Stimulated activated effector memory CD8-positive, alpha-beta T cell treated with anti-CD3 and anti-CD28 coated beads, Interleukin-12 subunit alpha, Interleukin-12 subunit beta, amount 100 ng/mL, for 72 hours (primary cell): ENCODE results near the gene MNS1.
"Not testable (repeated sequence)": the region's sequence is repeated elsewhere in the genome, so short reads cannot be mapped to it uniquely, and the experiment has no call there.

Experiments used
- ATAC-seq: fragments of 150-1000 bp; cut with Tn5 transposase; 2 replicates; pipeline ENCODE4 v1.10.0; 2021
- DNase-seq, 2 donors: peaks; one replicate each; pipeline ENCODE4 v3.0.0; 2021 to 2022; ENCODE audit warnings: low spot score in 2 of 2
- H3K27ac Mint-ChIP-seq: one replicate; pipeline ENCODE4 v1.8.0; 2022; ENCODE audit warnings: mild to moderate bottlenecking, mixed read lengths
- H3K36me3 Mint-ChIP-seq: one replicate; pipeline ENCODE4 v1.8.0; 2022; ENCODE audit warnings: mild to moderate bottlenecking, mixed read lengths
- H3K4me1 Mint-ChIP-seq: one replicate; pipeline ENCODE4 v1.8.0; 2022; ENCODE audit warnings: mixed read lengths
- H3K4me3 Mint-ChIP-seq: one replicate; pipeline ENCODE4 v1.8.0; 2022; ENCODE audit warnings: mild to moderate bottlenecking, mixed read lengths
- H3K9me3 Mint-ChIP-seq: one replicate; pipeline ENCODE4 v1.8.0; 2022; ENCODE audit warnings: mixed read lengths

Gene MNS1

GRCh38 chr15:56464893-56465520 is at the start of gene MNS1:
Gene MNS1 (minus strand): TSS chr15:56465137. CDS start chr15:56464972, 165 bp downstream.
- Mint-ChIP-seq H3K9me3 (no peaks in the 10 kb centered on the region), H3K4me3 (peak within 1 kb of the TSS; percentile 76), H3K36me3 (no peaks in the 10 kb centered on the region), H3K4me1 (peaks cover 17% of the 10 kb centered on the region), H3K27ac (no peak within 1 kb of the TSS)
- DNase-seq (peak; percentile 26 to 73), ATAC-seq (peak; percentile 98)

- no peak for DNase-seq
- H3K36me3 Mint-ChIP-seq = no peaks in the 10 kb centered on the region
- ATAC-seq = peak; percentile 66
- no peaks in the 10 kb centered on the region for H3K9me3 Mint-ChIP-seq
- H3K4me1 Mint-ChIP-seq = no peaks in the 10 kb centered on the region
- no peak overlapping the region for H3K27ac Mint-ChIP-seq
- H3K4me3 Mint-ChIP-seq = no peak overlapping the region
Measured at GRCh38 chr15:56496635-56497034, 31.7 kb upstream of the MNS1 start.

- Mint-ChIP-seq H3K27ac (no peak overlapping the region), H3K36me3 (no peaks in the 10 kb centered on the region), H3K9me3 (no peaks in the 10 kb centered on the region), H3K4me1 (no peaks in the 10 kb centered on the region), H3K4me3 (no peak overlapping the region)
- ATAC-seq (no peak), DNase-seq (no peak)
Measured at GRCh38 chr15:56495533-56495932, 30.6 kb upstream of the MNS1 start.

- Mint-ChIP-seq H3K4me3 (no peak overlapping the region), H3K4me1 (no peaks in the 10 kb centered on the region), H3K9me3 (no peaks in the 10 kb centered on the region), H3K36me3 (no peaks in the 10 kb centered on the region), H3K27ac (no peak overlapping the region)
- no peak for ATAC-seq
- DNase-seq = no peak
Measured at GRCh38 chr15:56495053-56495452, 30.1 kb upstream of the MNS1 start.

- Mint-ChIP-seq H3K4me3 (no peak overlapping the region), H3K9me3 (no peaks in the 10 kb centered on the region), H3K36me3 (no peaks in the 10 kb centered on the region), H3K4me1 (no peaks in the 10 kb centered on the region), H3K27ac (no peak overlapping the region)
- no peak for DNase-seq
- ATAC-seq = peak; percentile 35
Measured at GRCh38 chr15:56492791-56493555, 28.0 kb upstream of the MNS1 start.

- H3K27ac Mint-ChIP-seq = no peak overlapping the region
- no peaks in the 10 kb centered on the region for H3K36me3 Mint-ChIP-seq
- no peaks in the 10 kb centered on the region for H3K4me1 Mint-ChIP-seq
- DNase-seq (no peak), ATAC-seq (no peak)
- H3K4me3 Mint-ChIP-seq = no peak overlapping the region
- no peaks in the 10 kb centered on the region for H3K9me3 Mint-ChIP-seq
Measured at GRCh38 chr15:56492236-56492635, 27.3 kb upstream of the MNS1 start.

- Mint-ChIP-seq H3K36me3 (no peaks in the 10 kb centered on the region), H3K4me3 (no peak overlapping the region), H3K9me3 (no peaks in the 10 kb centered on the region), H3K4me1 (no peaks in the 10 kb centered on the region), H3K27ac (no peak overlapping the region)
- ATAC-seq (peak; percentile 57), DNase-seq (peak; percentile 23 to 66)
Measured at GRCh38 chr15:56491110-56491722, 26.3 kb upstream of the MNS1 start.

- Mint-ChIP-seq H3K27ac (no peak overlapping the region), H3K36me3 (no peaks in the 10 kb centered on the region), H3K4me1 (no peaks in the 10 kb centered on the region), H3K4me3 (no peak overlapping the region), H3K9me3 (no peaks in the 10 kb centered on the region)
- DNase-seq (no peak), ATAC-seq (no peak)
Measured at GRCh38 chr15:56490461-56490860, 25.5 kb upstream of the MNS1 start.

GRCh38 chr15:56486206-56486605 is 21.3 kb upstream of the MNS1 start:
- not testable (repeated sequence) for H3K36me3 Mint-ChIP-seq, H3K27ac Mint-ChIP-seq

GRCh38 chr15:56485426-56485825 is 20.5 kb upstream of the MNS1 start:
- ATAC-seq, H3K9me3 Mint-ChIP-seq, H3K36me3 Mint-ChIP-seq, H3K4me3 Mint-ChIP-seq, H3K4me1 Mint-ChIP-seq, DNase-seq, H3K27ac Mint-ChIP-seq: not testable (repeated sequence)

More at GRCh38 chr15:56486206-56486605, 21.3 kb upstream of the MNS1 start:
- H3K4me1 Mint-ChIP-seq, H3K9me3 Mint-ChIP-seq, ATAC-seq, H3K4me3 Mint-ChIP-seq, DNase-seq: not testable (repeated sequence)

GRCh38 chr15:56484287-56484686 is 19.4 kb upstream of the MNS1 start:
- Mint-ChIP-seq H3K4me1 (no peaks in the 10 kb centered on the region), H3K27ac (no peak overlapping the region), H3K36me3 (no peaks in the 10 kb centered on the region), H3K4me3 (no peak overlapping the region), H3K9me3 (peaks cover 6% of the 10 kb centered on the region)
- DNase-seq (no peak), ATAC-seq (no peak)

- H3K27ac Mint-ChIP-seq = no peak overlapping the region
- no peaks in the 10 kb centered on the region for H3K4me1 Mint-ChIP-seq
- no peak for DNase-seq
- H3K4me3 Mint-ChIP-seq = no peak overlapping the region
- no peak for ATAC-seq
- H3K9me3 Mint-ChIP-seq = peaks cover 2% of the 10 kb centered on the region
- no peaks in the 10 kb centered on the region for H3K36me3 Mint-ChIP-seq
Measured at GRCh38 chr15:56475351-56475750, 10.4 kb upstream of the MNS1 start.

GRCh38 chr15:56473017-56473416 is 8.1 kb upstream of the MNS1 start:
- peaks cover 9% of the 10 kb centered on the region for H3K4me1 Mint-ChIP-seq
- ATAC-seq (no peak), DNase-seq (no peak)
- H3K4me3 Mint-ChIP-seq = no peak overlapping the region
- H3K9me3 Mint-ChIP-seq = no peaks in the 10 kb centered on the region
- H3K36me3 Mint-ChIP-seq = no peaks in the 10 kb centered on the region
- no peak overlapping the region for H3K27ac Mint-ChIP-seq

GRCh38 chr15:56472278-56472677 is 7.3 kb upstream of the MNS1 start:
- Mint-ChIP-seq H3K36me3 (no peaks in the 10 kb centered on the region), H3K9me3 (no peaks in the 10 kb centered on the region), H3K4me1 (peaks cover 10% of the 10 kb centered on the region), H3K27ac (no peak overlapping the region), H3K4me3 (no peak overlapping the region)
- ATAC-seq (no peak), DNase-seq (no peak)

GRCh38 chr15:56471440-56472069 is 6.6 kb upstream of the MNS1 start:
- no peak for DNase-seq
- no peak for ATAC-seq
- H3K4me1 Mint-ChIP-seq = peaks cover 10% of the 10 kb centered on the region

More at GRCh38 chr15:56471440-56472069, 6.6 kb upstream of the MNS1 start:
- H3K27ac Mint-ChIP-seq = no peak overlapping the region
- no peaks in the 10 kb centered on the region for H3K9me3 Mint-ChIP-seq
- no peaks in the 10 kb centered on the region for H3K36me3 Mint-ChIP-seq
- H3K4me3 Mint-ChIP-seq = no peak overlapping the region
